PFSK-1 (cell line): ENCODE measurements around the gene UNC5C.

Source experiments
- FOXP2 ChIP-seq: optimal IDR thresholded peaks from 2 replicates; pipeline ENCODE3; 2011; ENCODE audit warnings: borderline replicate concordance, control low read depth, inconsistent platforms; ENCODE audit not compliant: insufficient read depth; ENCODE audit errors: extremely low read length, extremely low read depth
- POLR2AphosphoS5 ChIP-seq: IDR thresholded peaks from 2 replicates; pipeline ENCODE4 v1.6.1; 2012; ENCODE audit warnings: low read depth, mild to moderate bottlenecking, control low read depth, low read length, moderate library complexity
- REST ChIP-seq, 2 experiments: IDR thresholded peaks; 2 replicates each; pipeline versions ENCODE4 v1.6.1 to v1.8.0; 2011 to 2012; ENCODE audit warnings: low read depth in 2 of 2, low read length in 2 of 2, control low read depth in 1 of 2, inconsistent platforms in 1 of 2, mild to moderate bottlenecking in 1 of 2, moderate library complexity in 1 of 2; ENCODE audit not compliant: insufficient read depth in 1 of 2
- SIN3A ChIP-seq: IDR thresholded peaks from 2 replicates; pipeline ENCODE4 v1.6.1; 2012; ENCODE audit warnings: mild to moderate bottlenecking, low read length, moderate library complexity, borderline replicate concordance; ENCODE audit not compliant: insufficient read depth
- TAF1 ChIP-seq: IDR thresholded peaks from 2 replicates; pipeline ENCODE4 v1.6.1; 2012; ENCODE audit warnings: low read length, control low read depth, borderline replicate concordance; ENCODE audit not compliant: insufficient read depth

UNC5C gene

GRCh38 chr4:95197353-95197752 is 351.4 kb downstream of the UNC5C start:
- TF ChIP-seq REST (IDR thresholded peaks at IDR 0.05; ENCODE audit: insufficient read depth in 1 of 2, low read depth in 2 of 2, low read length in 2 of 2): no peak
- no peak for TF ChIP-seq TAF1
- TF ChIP-seq SIN3A: no peak
- no peak for TF ChIP-seq FOXP2
- TF ChIP-seq POLR2AphosphoS5: no peak

GRCh38 chr4:95193391-95194224 is 355.2 kb downstream of the UNC5C start:
- TF ChIP-seq FOXP2: no peak
- TF ChIP-seq TAF1: no peak
- no peak for TF ChIP-seq SIN3A
- no peak for TF ChIP-seq POLR2AphosphoS5
- TF ChIP-seq REST (IDR thresholded peaks at IDR 0.05; ENCODE audit: insufficient read depth in 1 of 2, low read depth in 2 of 2, low read length in 2 of 2): no peak

GRCh38 chr4:95191537-95191936 is 357.2 kb downstream of the UNC5C start:
- TF ChIP-seq POLR2AphosphoS5: no peak
- TF ChIP-seq REST (IDR thresholded peaks at IDR 0.05; ENCODE audit: insufficient read depth in 1 of 2, low read depth in 2 of 2, low read length in 2 of 2): no peak
- no peak for TF ChIP-seq SIN3A
- no peak for TF ChIP-seq FOXP2
- no peak for TF ChIP-seq TAF1

- no peak for TF ChIP-seq FOXP2
- no peak for TF ChIP-seq TAF1
- no peak for TF ChIP-seq POLR2AphosphoS5
- TF ChIP-seq REST (IDR thresholded peaks at IDR 0.05; ENCODE audit: insufficient read depth in 1 of 2, low read depth in 2 of 2, low read length in 2 of 2): no peak
Observed at GRCh38 chr4:95190751-95191436, 357.9 kb downstream of the UNC5C start.
